WERI-Rb-1 (cell line): ENCODE measurements around the gene CDC42BPA.

Experiments
- DNase-seq: peaks from one replicate; pipeline ENCODE4 v3.0.0-alpha.2; 2020
- H3K27ac ChIP-seq: fragments of 250-450 bp; sonication (Bioruptor Pico); 2 replicates; pipeline ENCODE4 v1.5.1; 2020; ENCODE audit warnings: mild to moderate bottlenecking, moderate library complexity
- H3K27me3 ChIP-seq: fragments of 250-450 bp; sonication (Bioruptor Pico); 2 replicates; pipeline ENCODE4 v1.5.1; 2021; ENCODE audit warnings: mild to moderate bottlenecking, low read depth, moderate library complexity; ENCODE audit not compliant: insufficient read depth, severe bottlenecking
- H3K36me3 ChIP-seq: fragments of 250-450 bp; sonication (Bioruptor Pico); 2 replicates; pipeline ENCODE4 v1.5.1; 2020; ENCODE audit warnings: mild to moderate bottlenecking, moderate library complexity
- H3K4me3 ChIP-seq: 2 replicates; pipeline ENCODE4 v1.5.1; 2011; ENCODE audit warnings: low read depth, mild to moderate bottlenecking, control low read depth, low read length
- H3K9me3 ChIP-seq: fragments of 250-450 bp; sonication (Bioruptor Pico); 2 replicates; pipeline ENCODE4 v1.5.1; 2021; ENCODE audit warnings: mild to moderate bottlenecking, moderate library complexity; ENCODE audit not compliant: severe bottlenecking
- TF ChIP-seq, protein P1 (sequence below): IDR thresholded peaks from 2 replicates; pipeline ENCODE4 v1.5.1; 2011; ENCODE audit warnings: low read depth, mild to moderate bottlenecking, control low read depth, inconsistent platforms, low read length

The CDC42BPA gene

DNA sequence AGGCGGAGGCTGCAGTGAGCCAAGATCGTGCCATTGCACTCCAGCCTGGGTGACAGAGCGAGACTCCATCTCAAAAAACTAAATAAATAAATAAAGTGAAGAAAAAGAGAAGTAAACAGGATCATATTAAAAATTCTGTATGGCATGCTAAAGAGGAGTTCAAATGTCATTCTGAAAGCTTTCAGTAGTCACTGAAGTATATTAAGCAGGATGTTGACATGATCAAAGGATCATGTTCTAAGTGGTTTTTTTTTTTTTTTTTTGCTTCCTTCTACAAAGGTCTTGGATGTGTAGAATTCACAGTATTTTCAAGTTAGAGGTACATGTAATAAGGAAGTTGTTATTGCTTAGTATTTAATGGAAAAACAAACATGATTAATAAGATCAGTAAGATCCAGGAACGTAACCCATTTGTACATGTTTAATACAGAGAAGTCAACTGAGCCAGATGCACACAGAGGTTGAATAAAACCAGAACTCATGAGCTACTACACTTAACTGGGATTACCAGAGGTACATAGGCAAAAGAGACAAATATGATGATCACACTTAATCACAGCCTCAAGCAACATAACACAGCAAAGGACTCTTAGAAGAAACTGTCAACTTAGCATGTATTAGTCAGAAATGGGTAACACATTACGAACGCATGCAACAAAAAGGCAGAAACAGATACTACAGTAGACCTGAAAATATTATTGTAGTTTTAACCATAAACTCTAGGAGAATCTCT lies 12.2 kb downstream of the CDC42BPA start:
- no peaks in the 10 kb centered on the region for H3K9me3 ChIP-seq
- TF ChIP-seq, protein P1, sequence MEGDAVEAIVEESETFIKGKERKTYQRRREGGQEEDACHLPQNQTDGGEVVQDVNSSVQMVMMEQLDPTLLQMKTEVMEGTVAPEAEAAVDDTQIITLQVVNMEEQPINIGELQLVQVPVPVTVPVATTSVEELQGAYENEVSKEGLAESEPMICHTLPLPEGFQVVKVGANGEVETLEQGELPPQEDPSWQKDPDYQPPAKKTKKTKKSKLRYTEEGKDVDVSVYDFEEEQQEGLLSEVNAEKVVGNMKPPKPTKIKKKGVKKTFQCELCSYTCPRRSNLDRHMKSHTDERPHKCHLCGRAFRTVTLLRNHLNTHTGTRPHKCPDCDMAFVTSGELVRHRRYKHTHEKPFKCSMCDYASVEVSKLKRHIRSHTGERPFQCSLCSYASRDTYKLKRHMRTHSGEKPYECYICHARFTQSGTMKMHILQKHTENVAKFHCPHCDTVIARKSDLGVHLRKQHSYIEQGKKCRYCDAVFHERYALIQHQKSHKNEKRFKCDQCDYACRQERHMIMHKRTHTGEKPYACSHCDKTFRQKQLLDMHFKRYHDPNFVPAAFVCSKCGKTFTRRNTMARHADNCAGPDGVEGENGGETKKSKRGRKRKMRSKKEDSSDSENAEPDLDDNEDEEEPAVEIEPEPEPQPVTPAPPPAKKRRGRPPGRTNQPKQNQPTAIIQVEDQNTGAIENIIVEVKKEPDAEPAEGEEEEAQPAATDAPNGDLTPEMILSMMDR: no peak
- no peak overlapping the region for H3K27ac ChIP-seq
- no peak overlapping the region for H3K4me3 ChIP-seq
- H3K27me3 ChIP-seq: no peaks in the 10 kb centered on the region
- no peaks in the 10 kb centered on the region for H3K36me3 ChIP-seq
- no peak for DNase-seq

DNA sequence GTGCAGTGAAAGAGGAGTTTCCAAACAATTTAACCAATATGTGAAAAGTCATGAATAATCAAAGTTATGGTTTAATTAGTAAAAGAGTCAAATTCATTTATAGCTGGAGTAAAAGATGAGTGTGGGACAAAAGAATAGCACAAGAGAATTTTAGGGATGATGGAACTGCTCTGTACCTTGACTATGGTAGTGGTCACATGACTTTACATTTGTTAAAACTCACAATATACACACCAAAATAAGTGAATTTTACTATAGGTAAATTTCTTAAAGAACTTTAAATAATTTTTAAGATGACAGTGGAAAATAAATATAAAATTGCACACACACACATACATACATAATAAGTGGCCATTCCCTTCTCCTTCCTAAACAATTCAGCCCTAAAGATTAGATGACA lies 13.6 kb downstream of the CDC42BPA start:
- Histone ChIP-seq H3K27me3 (no peaks in the 10 kb centered on the region), H3K4me3 (no peak overlapping the region), H3K9me3 (no peaks in the 10 kb centered on the region), H3K36me3 (no peaks in the 10 kb centered on the region), H3K27ac (no peak overlapping the region)
- DNase-seq: no peak
- TF ChIP-seq, protein P1: no peak

DNA sequence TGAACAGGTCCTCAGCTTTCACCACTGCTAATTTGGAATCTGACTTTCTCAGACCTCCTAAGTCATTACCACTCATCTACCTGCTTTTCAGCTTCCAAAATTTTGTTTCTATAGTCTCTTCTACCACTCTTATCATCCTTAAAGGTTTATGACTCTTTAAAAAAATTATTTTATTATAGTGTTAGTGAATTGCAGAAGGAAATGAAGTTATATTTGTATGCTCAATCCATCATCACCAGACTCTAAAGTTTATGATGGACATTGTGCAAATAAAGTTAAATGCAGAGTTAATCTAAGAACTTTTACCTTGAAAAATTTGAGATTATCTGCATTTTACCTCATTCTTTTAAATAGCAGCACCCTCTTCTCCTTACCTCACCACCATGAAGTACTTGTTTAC lies 14.6 kb downstream of the CDC42BPA start:
- Histone ChIP-seq H3K27me3 (no peaks in the 10 kb centered on the region), H3K9me3 (no peaks in the 10 kb centered on the region), H3K36me3 (no peaks in the 10 kb centered on the region), H3K4me3 (no peak overlapping the region), H3K27ac (no peak overlapping the region)
- TF ChIP-seq, protein P1: no peak
- no peak for DNase-seq

DNA sequence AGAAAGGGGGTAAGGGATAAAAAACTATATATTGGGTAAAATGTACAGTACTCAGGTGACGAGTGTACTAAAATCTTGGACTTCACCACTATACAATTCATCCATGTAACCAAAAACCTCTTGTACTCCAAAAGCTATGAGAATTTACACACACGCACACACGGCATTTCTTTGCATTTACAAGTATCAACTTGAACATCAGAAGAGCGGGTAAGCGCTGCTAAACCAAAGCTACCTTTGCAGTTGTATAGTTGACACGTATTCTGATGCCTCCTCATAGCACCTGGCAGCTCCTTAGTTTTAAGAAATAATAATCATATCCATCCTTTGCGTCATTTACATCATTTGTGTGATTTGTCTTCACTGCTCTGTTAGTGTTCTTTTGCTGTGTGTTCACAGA lies 17.6 kb downstream of the CDC42BPA start:
- Histone ChIP-seq H3K27me3 (no peaks in the 10 kb centered on the region), H3K9me3 (no peaks in the 10 kb centered on the region), H3K27ac (no peak overlapping the region), H3K36me3 (no peaks in the 10 kb centered on the region), H3K4me3 (no peak overlapping the region)
- TF ChIP-seq, protein P1: no peak
- DNase-seq: no peak

DNA sequence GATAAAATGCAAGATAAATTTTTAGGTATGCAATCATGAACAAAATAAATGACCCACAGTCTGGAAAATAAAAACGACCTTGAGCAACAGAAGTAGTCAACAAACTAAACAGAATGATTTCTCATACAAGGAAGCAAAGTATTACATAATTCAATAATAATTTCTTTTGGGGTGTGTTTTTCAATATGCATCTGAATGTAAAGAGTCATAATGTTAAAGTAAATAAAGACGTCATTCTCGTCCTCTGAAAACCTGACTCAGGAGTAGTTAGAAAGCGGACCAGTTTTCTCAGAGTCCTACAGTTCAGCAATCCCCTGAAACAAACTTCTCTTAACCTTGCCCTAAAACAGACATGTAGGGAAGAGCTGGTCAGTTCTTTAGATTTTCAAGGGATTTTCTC lies 18.6 kb downstream of the CDC42BPA start:
- no peaks in the 10 kb centered on the region for H3K9me3 ChIP-seq
- DNase-seq: no peak
- no peak overlapping the region for H3K4me3 ChIP-seq
- no peaks in the 10 kb centered on the region for H3K36me3 ChIP-seq
- no peaks in the 10 kb centered on the region for H3K27me3 ChIP-seq
- TF ChIP-seq, protein P1: no peak
- H3K27ac ChIP-seq: no peak overlapping the region

DNA sequence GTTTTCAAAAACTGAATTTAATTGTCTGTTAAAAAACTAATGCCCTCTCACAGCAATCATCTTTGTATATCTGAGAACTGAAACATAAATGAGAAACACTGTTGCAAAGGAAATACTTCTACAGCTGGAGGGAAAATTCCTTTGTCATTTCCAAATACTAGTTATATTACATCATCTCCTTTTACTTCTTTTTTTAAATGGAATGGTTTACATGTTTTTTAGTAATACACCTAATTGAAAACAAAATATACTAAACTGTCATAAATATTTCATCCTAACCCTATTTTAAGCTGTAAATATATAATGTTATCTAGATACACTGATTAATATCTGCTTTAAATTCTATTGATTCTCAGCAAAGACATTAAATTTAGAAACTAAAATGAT lies 19.1 kb downstream of the CDC42BPA start:
- Histone ChIP-seq H3K27me3 (no peaks in the 10 kb centered on the region), H3K36me3 (no peaks in the 10 kb centered on the region), H3K9me3 (no peaks in the 10 kb centered on the region), H3K27ac (no peak overlapping the region), H3K4me3 (no peak overlapping the region)
- TF ChIP-seq, protein P1: no peak
- no peak for DNase-seq
